Aorta (tissue), 5 donors: ENCODE results near the gene ADRA2A. TPM values are rescaled to one million over a fixed set of nuclear protein-coding genes. Genes with fewer than 3 reads are reported as not detected.

ENCODE experiments used
- ATAC-seq: fragments of 200-7000 bp; cut with Tn5 transposase; one replicate; pipeline ENCODE4 v1.9.1; 2022; ENCODE audit warnings: moderate library complexity; ENCODE audit not compliant: low FRiP score
- DNase-seq, 2 donors: peaks; one replicate each; pipeline ENCODE4 v3.0.0-alpha.2; 2020
- H3K27ac ChIP-seq, 2 donors: one replicate each; pipeline ENCODE4 v1.5.1; 2013; ENCODE audit warnings: low read length in 2 of 2, mild to moderate bottlenecking in 2 of 2, moderate library complexity in 2 of 2, control low read depth in 1 of 2, inconsistent platforms in 1 of 2, low read depth in 1 of 2
- H3K27me3 ChIP-seq, 2 donors: one replicate each; pipeline ENCODE4 v1.6.1; 2013; ENCODE audit warnings: control low read depth in 1 of 2, low read length in 1 of 2, mild to moderate bottlenecking in 1 of 2, moderate library complexity in 1 of 2; ENCODE audit not compliant: insufficient read depth in 2 of 2, control insufficient read depth in 1 of 2
- H3K36me3 ChIP-seq, 2 donors: one replicate each; pipeline ENCODE4 v1.6.1; 2013; ENCODE audit warnings: control low read depth in 1 of 2, low read length in 1 of 2, mild to moderate bottlenecking in 1 of 2; ENCODE audit not compliant: insufficient read depth in 2 of 2, control insufficient read depth in 1 of 2
- H3K4me1 ChIP-seq, 2 donors: one replicate each; pipeline ENCODE4 v1.6.1; 2013; ENCODE audit warnings: low read length in 2 of 2, control low read depth in 1 of 2, mild to moderate bottlenecking in 1 of 2, moderate library complexity in 1 of 2; ENCODE audit not compliant: insufficient read depth in 2 of 2, control insufficient read depth in 1 of 2
- H3K4me3 ChIP-seq, 2 donors: one replicate each; pipeline ENCODE4 v1.5.1; 2013; ENCODE audit warnings: low read length in 2 of 2, control low read depth in 1 of 2, mild to moderate bottlenecking in 1 of 2
- H3K9me3 ChIP-seq: one replicate; pipeline ENCODE4 v1.6.1; 2013; ENCODE audit warnings: mild to moderate bottlenecking, low read length; ENCODE audit not compliant: control insufficient read depth
- WGBS, 2 donors: extraction: QIAGEN DNeasy Blood & Tissue Kit; methylation state at CpG; one replicate each; pipeline ENCODE4 v1.1.7; 2013; 5-methylcytosine and 5-hydroxymethylcytosine counted together
- intact Hi-C, 2 donors: fragments of 100-400 bp; cut with DNase I; formaldehyde crosslinking; loops; one replicate each; pipeline versions ENCODE4 v1.14.2 to v1.15.0; 2022
- polyA plus RNA-seq, 2 donors: library from polyadenylated mRNA; stranded (reverse); fragments of 200-250 nt; gene quantifications; one replicate each; pipeline ENCODE4 v1.2.3, GENCODE V29; 2013
- total RNA-seq, 2 donors: library from RNA; stranded (reverse); fragmentation: NEBNext Ultra II Directional; extraction: Animal tissue kit (Norgen Biotek cat#: 25700); gene quantifications; one replicate each; pipeline ENCODE4 v1.2.1, GENCODE V29; 2021
- donor health status: healthy with polysubstance abuse.
- donor health status: Bipolar disorder and iron deficiency.
- donor health status: DM: no; HTN: no; CAD: no.
- donor health status: DM: no; HTN: no; CAD: no.
- donor health status: DM: yes; HTN: yes; CAD: no.

Gene ADRA2A
- total and polyA plus RNA-seq, 4 donors, result 0.13 to 11.5 (median 5.9) TPM

DNA sequence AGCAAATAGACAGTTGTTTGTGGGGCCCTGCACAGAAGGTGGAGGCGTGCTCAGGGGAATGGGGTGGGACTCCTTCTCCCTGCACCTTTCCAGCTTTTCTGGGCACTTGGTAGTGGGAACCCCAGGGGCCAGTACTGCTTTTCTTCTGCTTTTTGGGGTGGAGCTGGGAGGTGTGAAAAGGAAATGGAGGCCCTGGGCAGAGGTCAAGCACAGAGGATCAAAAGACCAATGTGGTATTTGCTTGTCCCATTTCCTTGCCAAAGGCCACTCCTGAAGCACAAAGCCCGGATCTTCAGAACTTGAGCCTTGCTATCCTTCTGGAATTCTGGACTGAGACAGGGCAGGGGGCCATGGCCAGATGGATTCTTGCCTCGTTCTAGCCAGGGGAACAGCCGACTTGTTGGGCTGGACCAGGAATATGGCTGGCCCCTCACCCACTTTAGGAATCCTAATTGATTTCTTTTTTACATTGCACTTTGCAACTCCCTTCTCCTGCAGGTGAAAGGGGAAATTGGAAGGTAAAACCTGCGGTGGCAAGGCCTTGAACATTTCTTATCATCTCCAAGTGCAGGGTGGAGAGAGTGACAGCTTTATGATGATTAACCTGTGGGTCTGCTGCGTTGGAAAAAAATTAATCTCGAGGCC, 26.5 kb downstream of the ADRA2A start:
- ATAC-seq (no peak), DNase-seq (peak in 1 of 2 donors; percentile 34)
- Histone ChIP-seq H3K4me1 (no peaks in the 10 kb centered on the region), H3K27ac (no peak overlapping the region), H3K4me3 (no peak overlapping the region), H3K9me3 (no peaks in the 10 kb centered on the region), H3K36me3 (no peaks in the 10 kb centered on the region), H3K27me3 (no peaks in the 10 kb centered on the region)
- intact Hi-C loops, result no loop called here
- 71 to 80% methylated on average over 7 of the region's 7 CpGs for WGBS, 2 donors

DNA sequence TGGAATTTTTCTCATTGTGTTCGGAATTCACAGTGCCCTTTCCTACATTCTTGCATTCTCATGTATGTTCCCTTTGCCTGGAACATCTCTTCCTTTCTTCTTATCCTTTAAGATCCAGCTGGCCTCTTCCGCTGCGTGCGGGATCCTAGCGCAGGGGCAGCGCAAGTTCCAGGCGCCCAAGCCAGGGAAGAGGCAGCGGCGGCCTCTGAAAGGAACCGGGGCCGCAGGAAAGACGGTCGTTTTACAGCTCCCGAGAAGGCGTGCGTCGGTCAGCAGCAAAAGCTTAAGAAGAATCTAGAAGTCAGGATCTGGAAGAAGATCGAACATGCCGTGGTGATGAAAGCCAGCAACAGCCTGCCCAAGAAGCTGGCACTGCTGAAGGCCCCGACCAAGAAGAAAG, 28.0 kb downstream of the ADRA2A start:
- ATAC-seq, result no peak
- WGBS, 2 donors, result 93 to 96% methylated on average over 20 of the region's 20 CpGs
- Histone ChIP-seq H3K36me3 (no peaks in the 10 kb centered on the region), H3K4me3 (no peak overlapping the region), H3K27ac (no peak overlapping the region), H3K27me3 (no peaks in the 10 kb centered on the region), H3K9me3 (no peaks in the 10 kb centered on the region), H3K4me1 (no peaks in the 10 kb centered on the region)
- DNase-seq, result peak in 1 of 2 donors; percentile 52
- intact Hi-C loops, result no loop called here

DNA sequence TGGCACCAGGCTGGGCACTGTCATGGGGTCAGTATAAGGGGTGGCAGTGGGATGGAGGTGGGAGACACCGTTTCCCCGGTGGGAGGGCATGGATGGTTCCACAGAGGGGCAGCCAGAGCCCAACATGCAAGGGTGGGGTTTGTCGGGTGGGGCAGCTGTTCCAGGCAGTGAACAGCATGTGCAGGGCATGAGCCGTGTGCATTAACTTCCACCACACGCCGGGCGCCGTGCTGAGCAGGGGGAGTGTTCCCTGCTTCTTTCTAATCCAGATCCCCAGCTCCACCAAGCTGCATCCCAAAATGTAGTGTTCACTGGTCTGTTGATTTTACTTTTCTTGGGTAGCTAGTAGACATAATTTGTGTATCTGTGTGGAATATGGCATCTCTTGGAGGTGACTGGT, 29.3 kb downstream of the ADRA2A start:
- WGBS, 2 donors, result 93% methylated on average over 8 of the region's 8 CpGs
- DNase-seq, result peak in 1 of 2 donors; percentile 67
- intact Hi-C loops, result no loop called here

DNA sequence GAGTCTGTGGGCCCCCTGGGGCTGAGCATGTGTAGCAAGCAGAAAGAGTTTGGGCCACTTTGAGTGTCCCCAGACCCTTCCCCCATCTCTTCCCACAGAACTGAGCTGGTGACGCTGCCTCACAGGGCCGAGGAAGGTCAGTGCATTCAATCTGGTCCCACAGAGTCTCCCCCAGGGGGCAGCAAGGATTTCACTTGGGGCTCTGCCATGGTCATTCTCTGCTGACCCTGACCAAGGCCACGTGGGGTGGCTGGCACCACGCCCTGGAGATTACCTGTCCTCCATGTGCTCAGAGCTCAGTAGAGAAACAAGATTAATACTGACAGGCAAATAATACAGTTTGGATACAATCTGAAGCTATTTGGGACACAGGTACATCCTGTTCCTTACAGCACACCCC, 30.2 kb downstream of the ADRA2A start:
- peak in 1 of 2 donors; percentile 51 for DNase-seq
- intact Hi-C loops, result no loop called here
- no peak overlapping the region for H3K27ac ChIP-seq
- WGBS, 2 donors, result 60 to 64% methylated on average over 4 of the region's 4 CpGs
- H3K36me3 ChIP-seq, result no peaks in the 10 kb centered on the region
- H3K4me3 ChIP-seq, result no peak overlapping the region
- H3K27me3 ChIP-seq, result no peaks in the 10 kb centered on the region
- no peaks in the 10 kb centered on the region for H3K9me3 ChIP-seq
- no peaks in the 10 kb centered on the region for H3K4me1 ChIP-seq
- no peak for ATAC-seq

More for the DNA sequence above, 29.3 kb downstream of the ADRA2A start:
- no peaks in the 10 kb centered on the region for H3K4me1 ChIP-seq
- no peak for ATAC-seq
- H3K4me3 ChIP-seq, result no peak overlapping the region
- no peaks in the 10 kb centered on the region for H3K27me3 ChIP-seq
- no peaks in the 10 kb centered on the region for H3K36me3 ChIP-seq
- no peaks in the 10 kb centered on the region for H3K9me3 ChIP-seq
- H3K27ac ChIP-seq, result no peak overlapping the region

DNA sequence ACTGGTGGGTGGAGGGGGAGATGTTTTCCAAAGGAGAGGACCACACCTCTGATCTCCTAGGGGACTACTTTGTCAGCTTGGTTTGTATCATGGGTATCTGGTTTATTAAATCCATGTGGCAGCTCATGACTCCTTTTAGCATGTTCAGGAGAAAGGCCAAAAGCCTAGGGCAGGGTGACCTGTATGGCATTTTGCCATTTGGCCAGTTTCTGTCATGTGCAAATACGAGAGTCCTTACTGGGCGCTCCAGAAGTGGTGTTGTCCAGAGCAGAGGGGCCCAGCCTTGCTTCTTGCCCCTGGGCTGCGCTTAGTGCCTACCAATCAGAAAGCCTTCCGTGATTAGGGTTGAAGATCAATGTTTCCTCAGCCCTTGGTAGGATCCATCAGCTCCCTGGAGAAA, 31.0 kb downstream of the ADRA2A start:
- Histone ChIP-seq H3K4me3 (no peak overlapping the region), H3K36me3 (no peaks in the 10 kb centered on the region), H3K27me3 (no peaks in the 10 kb centered on the region), H3K4me1 (no peaks in the 10 kb centered on the region), H3K9me3 (no peaks in the 10 kb centered on the region), H3K27ac (no peak overlapping the region)
- ATAC-seq (no peak), DNase-seq (peak in 1 of 2 donors; percentile 16)
- WGBS, 2 donors, result 91 to 93% methylated on average over 4 of the region's 4 CpGs
- intact Hi-C loops, result no loop called here

DNA sequence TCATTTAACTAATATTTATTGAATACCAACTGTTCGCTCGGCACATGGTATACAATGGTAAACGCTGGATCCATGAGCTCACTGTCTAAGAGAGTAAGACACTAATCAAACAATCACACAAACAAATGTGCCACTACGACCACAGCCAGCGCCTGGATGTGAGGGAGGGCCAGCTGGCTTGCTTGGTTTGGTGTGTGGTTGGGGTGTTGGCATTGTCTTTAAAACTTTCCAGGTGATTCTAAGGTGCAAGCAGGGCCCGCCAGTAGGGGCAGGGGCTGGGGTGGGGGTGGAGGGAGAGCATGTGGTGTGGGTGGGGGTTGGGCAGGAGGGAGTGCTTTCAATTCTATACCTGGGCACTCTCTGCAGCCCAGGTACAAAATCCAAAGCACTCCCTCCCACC, 31.6 kb downstream of the ADRA2A start:
- peak in 1 of 2 donors; percentile 5 for DNase-seq
- Histone ChIP-seq H3K27ac (no peak overlapping the region), H3K9me3 (no peaks in the 10 kb centered on the region), H3K4me3 (no peak overlapping the region), H3K27me3 (no peaks in the 10 kb centered on the region), H3K36me3 (no peaks in the 10 kb centered on the region), H3K4me1 (no peaks in the 10 kb centered on the region)
- no peak for ATAC-seq
- intact Hi-C loops, result no loop called here
- 92 to 95% methylated on average over 6 of the region's 6 CpGs for WGBS, 2 donors

DNA sequence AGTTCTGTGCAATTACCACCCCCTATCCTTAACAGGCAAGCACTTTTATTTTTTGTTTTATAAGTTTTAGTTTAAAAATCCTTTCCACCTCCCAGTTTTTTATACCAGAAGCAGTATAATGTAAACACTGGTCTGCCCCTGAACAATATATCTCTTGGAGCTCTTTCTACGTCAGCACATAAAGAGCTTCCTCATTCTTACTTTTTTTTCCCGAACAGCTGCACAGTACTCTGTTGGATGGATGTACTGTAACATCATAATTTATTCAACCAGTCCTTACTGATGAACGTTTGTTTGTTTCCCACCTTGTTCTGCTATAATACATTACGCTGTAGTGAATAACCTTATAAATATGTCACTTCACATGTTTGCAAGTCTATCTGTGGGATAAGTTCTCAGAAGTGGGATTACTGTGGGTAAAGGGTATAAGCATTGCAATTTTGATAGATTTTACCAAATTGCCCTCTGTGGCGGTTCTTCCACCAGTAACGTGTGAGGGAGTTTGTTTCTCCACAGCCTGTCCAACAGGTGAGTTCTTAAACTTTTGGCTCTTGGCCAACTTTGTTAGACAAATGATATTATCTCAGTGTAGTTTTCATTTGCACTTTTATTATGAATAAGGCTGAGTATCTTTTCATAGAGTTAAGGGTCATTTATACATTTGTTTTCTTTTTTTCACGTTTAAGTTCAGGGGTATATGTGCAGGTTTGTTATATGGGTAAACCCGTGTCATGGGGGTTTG, 32.8 kb downstream of the ADRA2A start:
- no peak overlapping the region for H3K27ac ChIP-seq
- no peaks in the 10 kb centered on the region for H3K27me3 ChIP-seq
- H3K36me3 ChIP-seq, result no peaks in the 10 kb centered on the region
- intact Hi-C loops, result no loop called here
- DNase-seq (no peak), ATAC-seq (no peak)
- WGBS, 2 donors, result 53 to 55% methylated on average over 8 of the region's 8 CpGs
- H3K4me3 ChIP-seq, result no peak overlapping the region
- H3K4me1 ChIP-seq, result no peaks in the 10 kb centered on the region
- no peaks in the 10 kb centered on the region for H3K9me3 ChIP-seq

DNA sequence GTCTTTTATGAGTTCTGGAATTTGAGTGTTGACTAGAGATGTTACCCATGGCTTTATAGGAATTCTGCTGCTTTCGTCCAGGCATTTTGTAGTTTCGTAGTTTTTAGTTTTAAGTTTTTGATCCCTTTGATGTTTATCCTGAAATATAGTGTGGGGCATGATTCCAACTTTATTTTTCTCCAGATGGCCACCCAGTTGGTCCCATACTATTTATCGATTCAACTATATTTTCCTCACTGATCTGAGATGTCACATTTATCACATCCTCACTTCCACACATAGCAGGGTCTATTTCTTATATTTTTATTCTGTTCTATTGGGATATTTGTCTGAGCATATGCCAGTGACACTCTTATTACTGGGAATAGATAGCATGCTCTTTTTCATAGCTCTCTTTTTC, 33.9 kb downstream of the ADRA2A start:
- no peak for DNase-seq
- Histone ChIP-seq H3K9me3 (no peaks in the 10 kb centered on the region), H3K27ac (no peak overlapping the region), H3K36me3 (no peaks in the 10 kb centered on the region), H3K27me3 (no peaks in the 10 kb centered on the region), H3K4me1 (no peaks in the 10 kb centered on the region), H3K4me3 (no peak overlapping the region)
- WGBS, 2 donors, result 85 to 87% methylated on average over 3 of the region's 3 CpGs
- no peak for ATAC-seq
- intact Hi-C loops, result no loop called here

DNA sequence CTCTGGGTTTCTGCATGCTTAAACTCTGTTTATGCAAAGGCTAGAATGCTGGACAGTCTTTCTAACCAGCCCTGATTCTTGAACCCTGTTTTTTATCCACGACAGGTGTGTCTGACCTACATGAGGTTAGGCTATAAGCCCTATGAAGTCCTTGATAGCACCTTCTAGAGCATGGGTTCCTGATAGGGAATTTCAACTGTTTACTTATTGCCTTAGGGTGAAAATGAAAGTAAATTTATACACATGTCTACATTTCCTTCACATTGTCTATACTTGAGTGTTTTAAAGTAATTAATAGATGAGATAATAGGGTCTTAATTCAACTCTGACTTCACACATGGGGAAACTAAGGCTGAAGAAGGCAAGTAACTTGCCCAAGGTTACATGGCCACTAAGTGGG, 35.5 kb downstream of the ADRA2A start:
- H3K4me1 ChIP-seq, result no peaks in the 10 kb centered on the region
- H3K9me3 ChIP-seq, result no peaks in the 10 kb centered on the region
- DNase-seq (no peak), ATAC-seq (no peak)
- 88 to 100% methylated on average over 1 of the region's 1 CpG for WGBS, 2 donors
- no peak overlapping the region for H3K4me3 ChIP-seq
- no peaks in the 10 kb centered on the region for H3K27me3 ChIP-seq
- intact Hi-C loops, result no loop called here
- H3K36me3 ChIP-seq, result no peaks in the 10 kb centered on the region
- no peak overlapping the region for H3K27ac ChIP-seq
